Stimulated activated CD4-positive, alpha-beta T cell treated with anti-CD3 and anti-CD28 coated beads, Interleukin-1b, Interleukin-23, amount 100 ng/mL, for 4 hours (primary cell): ENCODE measurements around the gene BCL2L1.
"Not testable (repeated sequence)": the region's sequence is repeated elsewhere in the genome, so short reads cannot be mapped to it uniquely, and the experiment has no call there.

Experiments
- DNase-seq, 2 donors: peaks; one replicate each; pipeline ENCODE4 v3.0.0-alpha.2; 2020; ENCODE audit warnings: low read depth in 2 of 2

BCL2L1 gene

GRCh38 chr20:31722257-31723068 is at the start of gene BCL2L1:
Gene BCL2L1, minus strand, starts transcription at chr20:31722868. Its CDS starts 650 bp downstream, at chr20:31722218.
- DNase-seq: peak; percentile 71 to 85

GRCh38 chr20:31770243-31770642 is 47.6 kb upstream of the BCL2L1 start:
- DNase-seq: no peak

- no peak for DNase-seq
Measured at GRCh38 chr20:31769681-31770080, 47.0 kb upstream of the BCL2L1 start.

GRCh38 chr20:31767805-31768204 is 45.1 kb upstream of the BCL2L1 start:
- DNase-seq: no peak

GRCh38 chr20:31764641-31765305 is 42.1 kb upstream of the BCL2L1 start:
- no peak for DNase-seq

- no peak for DNase-seq
Measured at GRCh38 chr20:31760519-31761240, 38.0 kb upstream of the BCL2L1 start.

GRCh38 chr20:31759836-31760518 is 37.3 kb upstream of the BCL2L1 start:
- no peak for DNase-seq

- DNase-seq: no peak
Measured at GRCh38 chr20:31758991-31759390, 36.3 kb upstream of the BCL2L1 start.

GRCh38 chr20:31758521-31758920 is 35.9 kb upstream of the BCL2L1 start:
- DNase-seq: no peak

- DNase-seq: no peak
Measured at GRCh38 chr20:31757254-31757653, 34.6 kb upstream of the BCL2L1 start.

- DNase-seq: no peak
Measured at GRCh38 chr20:31751126-31751525, 28.5 kb upstream of the BCL2L1 start.

- no peak for DNase-seq
Measured at GRCh38 chr20:31749223-31749622, 26.6 kb upstream of the BCL2L1 start.

- DNase-seq: no peak
Measured at GRCh38 chr20:31747640-31748039, 25.0 kb upstream of the BCL2L1 start.

GRCh38 chr20:31747028-31747427 is 24.4 kb upstream of the BCL2L1 start:
- DNase-seq: not testable (repeated sequence)

- DNase-seq: no peak
Measured at GRCh38 chr20:31746068-31746878, 23.6 kb upstream of the BCL2L1 start.

GRCh38 chr20:31740656-31741323 is 18.1 kb upstream of the BCL2L1 start:
- no peak for DNase-seq

GRCh38 chr20:31740208-31740607 is 17.5 kb upstream of the BCL2L1 start:
- no peak for DNase-seq

GRCh38 chr20:31739550-31739977 is 16.9 kb upstream of the BCL2L1 start:
- no peak for DNase-seq

GRCh38 chr20:31738729-31739549 is 16.3 kb upstream of the BCL2L1 start, which contains the start of gene TPX2:
Gene TPX2, plus strand, starts transcription at chr20:31739290. Its CDS starts 18,187 bp downstream, at chr20:31757477.
- DNase-seq: peak; percentile 73 to 77
